OCI-LY7 (cell line): ENCODE data around the gene SKIDA1. TPM values are rescaled to one million over a fixed set of nuclear protein-coding genes. Genes with fewer than 3 reads are reported as not detected.
A peak's percentile ranks its signal among the peaks of the same experiment; 100 is the strongest.
"Not testable (repeated sequence)": the region's sequence is repeated elsewhere in the genome, so short reads cannot be mapped to it uniquely, and the experiment has no call there.

Experiments
- BruUV-seq: library from RNA; stranded (reverse); fragments of 400-500 nt; replicated peaks from 2 replicates; lab custom pipeline; 2021; lab: Mats Ljungman, UMichigan
- CTCF ChIA-PET: fragments of 300-600 bp; sonication (Branson Sonifier 250); formaldehyde crosslinking; loops from one replicate; lab custom pipeline; 2022; ENCODE audit warnings: antibody characterized with exemption; ENCODE audit not compliant: unreplicated experiment; lab: Charles Lee
- POLR2A ChIA-PET: fragments of 300-600 bp; sonication (Branson Sonifier 250); formaldehyde crosslinking; loops from one replicate; lab custom pipeline; 2022; ENCODE audit warnings: antibody characterized with exemption; lab: Charles Lee
- DNase-seq: peaks from one replicate; pipeline ENCODE4 v3.0.0-alpha.2; 2015; ENCODE audit warnings: low spot score
- H2AFZ ChIP-seq: fragments of 200-600 bp; sonication (generic), shearing (Covaris generic); 2 replicates; pipeline ENCODE4 v1.6.1; 2014; ENCODE audit warnings: mild to moderate bottlenecking, antibody characterized with exemption, low read length, moderate library complexity
- H3K27ac ChIP-seq: fragments of 200-600 bp; sonication (generic); 2 replicates; pipeline ENCODE4 v1.5.1; 2014; ENCODE audit warnings: mixed run types, low read depth, mild to moderate bottlenecking, moderate library complexity, low read length, inconsistent platforms; ENCODE audit not compliant: poor library complexity, severe bottlenecking
- H3K36me3 ChIP-seq: fragments of 200-600 bp; sonication (generic); 2 replicates; pipeline ENCODE4 v1.6.1; 2014; ENCODE audit warnings: mild to moderate bottlenecking, antibody characterized with exemption, low read length, moderate library complexity, mixed read lengths; ENCODE audit not compliant: insufficient read depth
- H3K4me1 ChIP-seq: fragments of 200-600 bp; sonication (generic); 2 replicates; pipeline ENCODE4 v1.5.1; 2014; ENCODE audit warnings: mild to moderate bottlenecking, low read length; ENCODE audit not compliant: insufficient read depth, poor library complexity, severe bottlenecking
- H3K4me2 ChIP-seq: fragments of 200-600 bp; sonication (generic); 2 replicates; pipeline ENCODE4 v1.6.1; 2014; ENCODE audit warnings: mild to moderate bottlenecking, low read length
- H3K4me3 ChIP-seq: fragments of 200-600 bp; sonication (generic); 2 replicates; pipeline ENCODE4 v1.5.1; 2014; ENCODE audit warnings: mild to moderate bottlenecking, low read depth, low read length; ENCODE audit not compliant: poor library complexity, severe bottlenecking
- H3K79me2 ChIP-seq: fragments of 200-600 bp; sonication (generic); 2 replicates; pipeline ENCODE4 v1.6.1; 2016; ENCODE audit warnings: low read depth, mild to moderate bottlenecking, low read length, moderate library complexity, mixed read lengths; ENCODE audit not compliant: insufficient read depth
- H3K9me2 ChIP-seq: fragments of 200-600 bp; sonication (generic); 2 replicates; pipeline ENCODE4 v1.6.1; 2016; ENCODE audit warnings: mild to moderate bottlenecking, low read length, mixed read lengths; ENCODE audit not compliant: insufficient read depth
- H3K9me3 ChIP-seq: fragments of 200-600 bp; sonication (generic); 2 replicates; pipeline ENCODE4 v1.6.1; 2014; ENCODE audit warnings: mild to moderate bottlenecking, mixed run types, low read length, mixed read lengths
- H4K20me1 ChIP-seq: fragments of 200-600 bp; sonication (generic); 2 replicates; pipeline ENCODE4 v1.6.1; 2014; ENCODE audit warnings: mild to moderate bottlenecking, antibody characterized with exemption, low read length, moderate library complexity, mixed read lengths; ENCODE audit not compliant: insufficient read depth
- EZH2phosphoT487 ChIP-seq: fragments of 200-600 bp; sonication (generic); IDR thresholded peaks from 2 replicates; pipeline ENCODE4 v1.6.1; 2018; ENCODE audit warnings: low read depth, borderline replicate concordance, mild to moderate bottlenecking, mixed run types, antibody characterized with exemption, low read length, moderate library complexity, mixed read lengths
- intact Hi-C: fragments of 100-400 bp; cut with micrococcal nuclease; formaldehyde crosslinking; loops from one replicate; pipeline ENCODE4 v1.10.0; 2022; ENCODE audit not compliant: unreplicated experiment
- total RNA-seq, 2 experiments: library from RNA; depleted of rRNA in 1 of 2; stranded (reverse); fragments of >200 nt in 1 of 2; shearing (Covaris generic) in 1 of 2; gene quantifications; 2 replicates each; pipeline ENCODE4 v1.2.3, GENCODE V29; 2014 to 2022
- TF ChIP-seq, protein P1 (sequence below): fragments of 200-600 bp; sonication (generic); conservative IDR thresholded peaks from 2 replicates; pipeline ENCODE4 v1.5.1; 2014; ENCODE audit warnings: mild to moderate bottlenecking, antibody characterized with exemption, low read length, moderate library complexity, mixed read lengths

The SKIDA1 gene
- total RNA-seq, 2 experiments from 2014 or later = not detected

GRCh38 chr10:21536874-21537273 lies 11.4 kb upstream of the SKIDA1 start:
- Histone ChIP-seq H3K4me1 (peaks cover 24% of the 10 kb centered on the region), H3K79me2 (peaks cover 37% of the 10 kb centered on the region), H3K4me2 (no peak overlapping the region), H2AFZ (no peak overlapping the region), H4K20me1 (no peaks in the 10 kb centered on the region), H3K4me3 (no peak overlapping the region), H3K9me3 (no peaks in the 10 kb centered on the region), H3K27ac (no peak overlapping the region), H3K36me3 (peaks cover 61% of the 10 kb centered on the region), H3K9me2 (no peaks in the 10 kb centered on the region)
- ChIA-PET CTCF (no interaction called here), POLR2A (interaction anchor here (1.2 to 1.5 kb wide), 2 partner anchors 15 to 20 kb away, joined by 4 to 5 read pairs; no protein-coding TSS in a partner anchor)
- intact Hi-C loops = no loop called here
- no peak for DNase-seq
- TF ChIP-seq, protein P1, sequence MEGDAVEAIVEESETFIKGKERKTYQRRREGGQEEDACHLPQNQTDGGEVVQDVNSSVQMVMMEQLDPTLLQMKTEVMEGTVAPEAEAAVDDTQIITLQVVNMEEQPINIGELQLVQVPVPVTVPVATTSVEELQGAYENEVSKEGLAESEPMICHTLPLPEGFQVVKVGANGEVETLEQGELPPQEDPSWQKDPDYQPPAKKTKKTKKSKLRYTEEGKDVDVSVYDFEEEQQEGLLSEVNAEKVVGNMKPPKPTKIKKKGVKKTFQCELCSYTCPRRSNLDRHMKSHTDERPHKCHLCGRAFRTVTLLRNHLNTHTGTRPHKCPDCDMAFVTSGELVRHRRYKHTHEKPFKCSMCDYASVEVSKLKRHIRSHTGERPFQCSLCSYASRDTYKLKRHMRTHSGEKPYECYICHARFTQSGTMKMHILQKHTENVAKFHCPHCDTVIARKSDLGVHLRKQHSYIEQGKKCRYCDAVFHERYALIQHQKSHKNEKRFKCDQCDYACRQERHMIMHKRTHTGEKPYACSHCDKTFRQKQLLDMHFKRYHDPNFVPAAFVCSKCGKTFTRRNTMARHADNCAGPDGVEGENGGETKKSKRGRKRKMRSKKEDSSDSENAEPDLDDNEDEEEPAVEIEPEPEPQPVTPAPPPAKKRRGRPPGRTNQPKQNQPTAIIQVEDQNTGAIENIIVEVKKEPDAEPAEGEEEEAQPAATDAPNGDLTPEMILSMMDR = no peak
- TF ChIP-seq EZH2phosphoT487 = no peak
- no TSS peak for BruUV-seq

- H4K20me1 ChIP-seq, POLR2A ChIA-PET, H3K9me2 ChIP-seq, H3K9me3 ChIP-seq, H2AFZ ChIP-seq, DNase-seq, BruUV-seq, CTCF ChIA-PET, intact Hi-C loops, H3K27ac ChIP-seq: not testable (repeated sequence)
- Histone ChIP-seq H3K4me2 (peak overlapping the region; percentile 73; the same call in 1 of the 2 replicates), H3K36me3 (peaks cover 52% of the 10 kb centered on the region), H3K79me2 (peaks cover 37% of the 10 kb centered on the region), H3K4me1 (peaks cover 24% of the 10 kb centered on the region), H3K4me3 (peak overlapping the region; percentile 72)
Observed at GRCh38 chr10:21535976-21536375, 10.5 kb upstream of the SKIDA1 start.

DNA sequence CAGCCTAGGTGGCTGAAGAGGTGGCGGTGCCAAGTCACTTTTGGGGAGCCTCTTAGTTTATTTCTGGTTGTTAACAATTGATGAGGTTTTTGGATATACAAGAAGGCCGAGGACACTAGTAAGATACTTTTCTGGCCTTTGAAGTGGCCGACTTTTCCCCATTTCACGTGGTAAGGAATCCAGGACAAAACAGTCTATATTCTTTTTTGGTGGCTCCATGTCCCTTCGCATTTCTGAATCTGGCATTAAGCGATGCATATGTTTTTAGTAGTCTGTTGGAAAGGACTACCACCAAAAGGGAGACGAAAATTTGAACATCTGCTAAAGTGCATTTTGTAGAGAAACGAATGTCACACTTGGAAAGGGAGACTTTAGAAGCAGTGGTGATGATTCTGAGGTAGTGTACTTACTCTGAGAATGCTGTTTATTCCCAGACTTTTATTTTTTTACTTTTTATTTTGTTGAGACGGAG lies 10.0 kb upstream of the SKIDA1 start:
- CTCF ChIA-PET = no interaction called here
- peaks cover 24% of the 10 kb centered on the region for H3K4me1 ChIP-seq
- H3K4me3 ChIP-seq = peak overlapping the region; percentile 72
- intact Hi-C loops = no loop called here
- no peaks in the 10 kb centered on the region for H3K9me2 ChIP-seq
- H3K4me2 ChIP-seq = peak overlapping the region; percentile 73
- no peak for TF ChIP-seq EZH2phosphoT487
- TF ChIP-seq, protein P1 = no peak
- BruUV-seq = TSS peak; percentile 33
- H3K27ac ChIP-seq = peak overlapping the region; percentile 44
- H3K9me3 ChIP-seq = no peaks in the 10 kb centered on the region
- DNase-seq = no peak
- POLR2A ChIA-PET = no interaction called here
- peaks cover 37% of the 10 kb centered on the region for H3K79me2 ChIP-seq
- no peak overlapping the region for H2AFZ ChIP-seq
- no peaks in the 10 kb centered on the region for H4K20me1 ChIP-seq
- peaks cover 48% of the 10 kb centered on the region for H3K36me3 ChIP-seq
